ENCODE results near the gene HLA-DQA1.

HLA-DQA1 gene

DNA sequence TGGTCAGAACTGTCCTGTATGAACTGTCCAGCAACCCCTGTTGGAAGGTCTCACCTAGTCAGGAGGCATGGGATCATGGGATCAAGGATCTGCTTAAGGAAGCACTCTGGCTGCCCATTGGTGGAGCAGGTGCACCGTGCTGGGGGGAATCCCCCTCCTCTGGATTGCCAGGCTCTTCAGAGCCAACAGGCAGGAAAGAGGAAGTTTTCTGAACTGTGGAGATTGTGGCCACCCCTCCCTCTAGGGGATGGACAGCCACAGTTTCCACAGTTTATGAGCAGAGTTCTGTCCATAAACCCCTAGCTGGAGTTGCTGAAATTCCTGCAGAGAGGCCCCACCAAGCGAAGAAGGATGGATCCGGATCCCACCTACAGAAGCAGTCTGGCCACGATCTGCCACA, 42.3 kb downstream of the HLA-DQA1 start:
- in situ Hi-C loops (cut with HindIII; ENCODE audit: low sequenced_read_pairs), result no loop called here
- no peak for DNase-seq (ENCODE audit: low read depth)
- H3K4me3 ChIP-seq (ENCODE audit: low read depth, low read length), result no peak overlapping the region
- TF ChIP-seq, protein P1, sequence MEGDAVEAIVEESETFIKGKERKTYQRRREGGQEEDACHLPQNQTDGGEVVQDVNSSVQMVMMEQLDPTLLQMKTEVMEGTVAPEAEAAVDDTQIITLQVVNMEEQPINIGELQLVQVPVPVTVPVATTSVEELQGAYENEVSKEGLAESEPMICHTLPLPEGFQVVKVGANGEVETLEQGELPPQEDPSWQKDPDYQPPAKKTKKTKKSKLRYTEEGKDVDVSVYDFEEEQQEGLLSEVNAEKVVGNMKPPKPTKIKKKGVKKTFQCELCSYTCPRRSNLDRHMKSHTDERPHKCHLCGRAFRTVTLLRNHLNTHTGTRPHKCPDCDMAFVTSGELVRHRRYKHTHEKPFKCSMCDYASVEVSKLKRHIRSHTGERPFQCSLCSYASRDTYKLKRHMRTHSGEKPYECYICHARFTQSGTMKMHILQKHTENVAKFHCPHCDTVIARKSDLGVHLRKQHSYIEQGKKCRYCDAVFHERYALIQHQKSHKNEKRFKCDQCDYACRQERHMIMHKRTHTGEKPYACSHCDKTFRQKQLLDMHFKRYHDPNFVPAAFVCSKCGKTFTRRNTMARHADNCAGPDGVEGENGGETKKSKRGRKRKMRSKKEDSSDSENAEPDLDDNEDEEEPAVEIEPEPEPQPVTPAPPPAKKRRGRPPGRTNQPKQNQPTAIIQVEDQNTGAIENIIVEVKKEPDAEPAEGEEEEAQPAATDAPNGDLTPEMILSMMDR (IDR thresholded peaks at IDR 0.05; ENCODE audit: low read depth, low read length, missing control alignments), result no peak

DNA sequence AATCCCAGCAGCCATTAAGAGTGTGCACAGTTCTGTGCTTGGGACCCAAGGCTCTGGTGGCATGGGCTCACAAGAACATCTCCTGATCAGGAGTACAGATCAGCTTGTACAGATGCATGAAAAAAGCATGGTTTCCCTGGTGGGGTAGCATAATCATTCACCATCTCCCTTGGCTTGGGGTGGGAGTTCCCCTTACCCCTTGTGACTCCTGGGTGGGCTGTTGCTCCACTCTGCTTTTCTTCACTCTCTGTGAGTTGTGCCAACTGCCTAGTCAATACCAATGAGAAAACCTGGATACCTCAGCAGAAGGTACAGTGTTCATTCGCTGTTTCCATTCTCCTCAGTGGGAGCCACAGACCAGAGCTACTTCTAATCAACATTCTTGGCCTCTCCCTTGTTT, 42.8 kb downstream of the HLA-DQA1 start:
- DNase-seq (ENCODE audit: low read depth), result no peak
- TF ChIP-seq, protein P1 (IDR thresholded peaks at IDR 0.05; ENCODE audit: low read depth, low read length, missing control alignments), result no peak
- in situ Hi-C loops (cut with HindIII; ENCODE audit: low sequenced_read_pairs), result no loop called here
- H3K4me3 ChIP-seq (ENCODE audit: low read depth, low read length), result no peak overlapping the region

DNA sequence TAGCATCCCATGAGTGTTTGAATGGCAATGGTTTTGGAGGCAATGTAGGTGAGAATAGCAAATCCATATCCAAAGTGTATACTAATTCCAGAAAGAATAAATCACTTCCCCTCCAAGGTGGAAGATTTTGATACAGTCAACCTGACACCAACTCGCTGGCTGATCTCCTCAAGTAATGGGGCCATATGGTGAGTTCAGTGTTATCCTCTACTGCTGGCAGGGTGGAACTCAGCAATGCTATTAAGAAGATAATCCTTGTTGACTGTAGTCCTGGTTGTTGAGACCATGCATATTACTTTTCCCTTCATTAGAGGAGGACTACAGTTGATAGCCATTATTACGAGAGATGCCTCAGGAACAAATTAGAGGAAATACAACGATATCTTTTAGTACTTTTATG, 47.0 kb downstream of the HLA-DQA1 start:
- no peak overlapping the region for H3K4me3 ChIP-seq (ENCODE audit: low read depth, low read length)
- TF ChIP-seq, protein P1 (IDR thresholded peaks at IDR 0.05; ENCODE audit: low read depth, low read length, missing control alignments), result no peak
- DNase-seq (ENCODE audit: low read depth), result no peak
- in situ Hi-C loops (cut with HindIII; ENCODE audit: low sequenced_read_pairs), result no loop called here

DNA sequence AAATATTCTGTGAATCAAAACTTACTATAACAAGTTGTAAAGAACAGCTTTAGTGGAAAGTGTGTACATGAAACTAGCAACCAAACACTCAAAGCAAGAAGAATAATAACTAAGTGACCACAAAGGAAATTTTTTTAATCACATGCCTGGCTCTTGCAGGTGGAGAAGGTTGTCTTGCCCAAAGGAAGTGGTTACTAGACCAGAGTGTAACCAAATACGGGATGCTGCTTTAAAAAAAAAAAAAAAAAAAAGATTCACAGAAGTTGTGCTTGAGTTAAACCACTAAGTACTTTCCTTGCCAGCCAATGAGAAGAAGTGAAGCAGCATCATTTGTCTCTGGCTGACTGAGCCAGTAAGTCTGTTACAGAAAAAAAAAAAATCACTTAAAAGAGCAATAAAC, 48.4 kb downstream of the HLA-DQA1 start:
- no peak for DNase-seq (ENCODE audit: low read depth)
- no peak overlapping the region for H3K4me3 ChIP-seq (ENCODE audit: low read depth, low read length)
- in situ Hi-C loops (cut with HindIII; ENCODE audit: low sequenced_read_pairs), result no loop called here
- TF ChIP-seq, protein P1 (IDR thresholded peaks at IDR 0.05; ENCODE audit: low read depth, low read length, missing control alignments), result no peak

DNA sequence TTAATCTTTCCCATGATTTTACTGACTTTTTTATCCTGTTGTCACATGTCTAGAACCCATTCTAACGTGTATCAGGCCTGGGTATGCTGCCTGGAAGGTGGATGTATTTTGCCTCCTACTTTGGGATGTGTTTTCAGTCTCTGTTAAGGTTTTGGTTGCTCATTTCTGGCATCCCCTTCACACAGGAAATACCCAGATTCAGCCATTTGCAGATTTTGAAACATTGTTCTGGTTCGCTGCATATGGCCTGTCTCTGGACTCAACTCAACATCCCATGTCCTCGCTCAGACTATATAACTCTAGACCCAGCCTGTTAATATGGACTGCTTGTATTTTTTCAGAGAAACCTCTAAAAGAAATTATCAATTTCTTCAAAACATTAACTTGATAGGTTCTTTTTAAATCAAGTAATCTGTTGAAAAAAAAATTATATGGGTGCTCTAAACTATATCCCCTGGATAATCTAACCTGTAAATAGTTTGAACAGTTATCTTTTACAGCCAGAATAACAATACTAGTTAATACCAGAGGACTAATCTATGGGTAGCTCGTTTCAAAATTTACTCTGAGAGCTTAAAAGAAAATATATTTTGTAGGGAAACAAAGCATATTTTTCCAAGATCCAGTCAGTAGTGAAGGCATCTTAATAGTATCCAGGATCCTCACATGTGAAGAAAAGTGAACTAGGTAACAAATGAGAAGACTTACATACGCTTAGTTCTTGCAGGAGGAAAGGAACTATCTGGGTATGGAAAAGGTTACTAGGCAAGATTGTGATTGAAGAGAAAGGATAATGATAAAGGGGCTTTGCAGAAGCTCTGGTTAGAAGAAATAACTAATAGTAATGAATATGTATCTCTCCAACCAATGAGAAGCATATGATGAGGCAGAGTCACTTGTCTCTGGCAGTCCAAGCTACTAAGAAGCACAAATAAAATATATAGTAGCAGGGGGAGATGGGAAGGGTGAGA, 52.6 kb downstream of the HLA-DQA1 start:
- TF ChIP-seq, protein P1 (IDR thresholded peaks at IDR 0.05; ENCODE audit: low read depth, low read length, missing control alignments), result no peak
- DNase-seq (ENCODE audit: low read depth), result no peak
- in situ Hi-C loops (cut with HindIII; ENCODE audit: low sequenced_read_pairs), result no loop called here
- H3K4me3 ChIP-seq (ENCODE audit: low read depth, low read length), result no peak overlapping the region

DNA sequence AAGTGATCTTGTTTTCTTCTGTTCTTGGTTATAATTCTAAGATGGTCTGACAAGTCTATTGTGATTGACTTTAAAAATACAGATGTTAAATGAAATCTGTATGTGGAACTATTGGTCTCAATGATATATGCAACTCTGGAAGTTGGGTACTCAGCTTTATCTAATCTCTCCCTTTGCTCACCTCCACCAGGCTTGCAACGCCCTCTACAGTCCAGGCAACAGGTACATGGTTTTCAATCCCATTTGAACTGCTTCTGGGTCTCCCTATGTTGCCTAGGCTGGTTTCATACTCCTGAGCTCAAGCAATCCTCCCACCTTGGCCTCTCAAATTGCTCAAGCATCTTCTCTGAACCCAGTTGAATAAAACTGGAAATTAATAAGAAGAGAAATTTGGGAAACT, 54.8 kb downstream of the HLA-DQA1 start:
- H3K4me3 ChIP-seq (ENCODE audit: low read depth, low read length), result no peak overlapping the region
- TF ChIP-seq, protein P1 (IDR thresholded peaks at IDR 0.05; ENCODE audit: low read depth, low read length, missing control alignments), result no peak
- in situ Hi-C loops (cut with HindIII; ENCODE audit: low sequenced_read_pairs), result no loop called here
- DNase-seq (ENCODE audit: low read depth), result no peak

Data from astrocyte of the cerebellum (primary cell).